ENCODE data around the gene ZNF385A.
"Not testable (repeated sequence)": the region's sequence is repeated elsewhere in the genome, so short reads cannot be mapped to it uniquely, and the experiment has no call there.

ZNF385A gene

DNA sequence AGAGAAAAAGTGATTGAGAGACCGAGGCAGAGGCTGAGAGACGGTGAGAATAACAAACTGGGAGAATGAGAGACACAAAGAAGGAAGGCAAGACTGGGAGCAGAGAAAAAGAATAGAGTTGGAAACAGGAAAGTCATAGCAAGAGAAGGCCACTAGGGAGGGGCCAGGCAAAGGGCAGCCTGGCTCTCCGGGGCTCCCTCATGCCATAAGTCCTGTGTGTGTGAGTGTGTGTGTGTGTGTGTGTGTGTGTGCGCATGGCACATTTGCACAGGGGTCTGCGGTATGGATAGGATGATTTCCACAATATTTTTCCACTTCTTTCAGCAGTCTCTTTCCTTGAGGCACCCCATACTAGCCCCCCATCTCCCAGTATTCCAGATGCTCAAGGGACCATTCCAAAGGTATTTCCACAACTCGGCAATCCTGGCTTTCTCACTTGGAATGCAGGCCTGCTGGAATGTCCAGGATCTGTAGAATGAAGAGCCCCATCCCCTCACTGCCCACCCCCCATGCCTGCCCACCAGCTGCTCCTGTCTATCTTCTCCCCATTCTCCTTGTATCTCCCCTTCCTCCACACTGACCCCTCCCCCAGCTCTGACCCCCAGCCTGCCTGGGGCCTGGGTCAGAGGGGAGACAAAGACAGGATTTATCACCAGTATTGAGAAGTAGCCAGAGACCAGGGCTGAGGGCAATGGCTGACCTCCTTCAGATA, 29.3 kb downstream of the ZNF385A start:
- no peak overlapping the region for H3K9ac ChIP-seq (ENCODE audit: low read length)
- H3K36me3 ChIP-seq (ENCODE audit: insufficient read depth, low read length): peaks cover 14% of the 10 kb centered on the region
- no peak for TF ChIP-seq EZH2 (IDR thresholded peaks at IDR 0.05; ENCODE audit: borderline replicate concordance, low read length)
- TF ChIP-seq, protein P1, sequence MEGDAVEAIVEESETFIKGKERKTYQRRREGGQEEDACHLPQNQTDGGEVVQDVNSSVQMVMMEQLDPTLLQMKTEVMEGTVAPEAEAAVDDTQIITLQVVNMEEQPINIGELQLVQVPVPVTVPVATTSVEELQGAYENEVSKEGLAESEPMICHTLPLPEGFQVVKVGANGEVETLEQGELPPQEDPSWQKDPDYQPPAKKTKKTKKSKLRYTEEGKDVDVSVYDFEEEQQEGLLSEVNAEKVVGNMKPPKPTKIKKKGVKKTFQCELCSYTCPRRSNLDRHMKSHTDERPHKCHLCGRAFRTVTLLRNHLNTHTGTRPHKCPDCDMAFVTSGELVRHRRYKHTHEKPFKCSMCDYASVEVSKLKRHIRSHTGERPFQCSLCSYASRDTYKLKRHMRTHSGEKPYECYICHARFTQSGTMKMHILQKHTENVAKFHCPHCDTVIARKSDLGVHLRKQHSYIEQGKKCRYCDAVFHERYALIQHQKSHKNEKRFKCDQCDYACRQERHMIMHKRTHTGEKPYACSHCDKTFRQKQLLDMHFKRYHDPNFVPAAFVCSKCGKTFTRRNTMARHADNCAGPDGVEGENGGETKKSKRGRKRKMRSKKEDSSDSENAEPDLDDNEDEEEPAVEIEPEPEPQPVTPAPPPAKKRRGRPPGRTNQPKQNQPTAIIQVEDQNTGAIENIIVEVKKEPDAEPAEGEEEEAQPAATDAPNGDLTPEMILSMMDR (IDR thresholded peaks at IDR 0.05; ENCODE audit: low read length): no peak
- H3K4me3 ChIP-seq (ENCODE audit: low read depth, low read length, poor library complexity, severe bottlenecking): no peak overlapping the region
- no peaks in the 10 kb centered on the region for H3K27me3 ChIP-seq (ENCODE audit: insufficient read depth, low read length)
- H2AFZ ChIP-seq (ENCODE audit: low read length): no peak overlapping the region
- no peaks in the 10 kb centered on the region for H3K79me2 ChIP-seq (ENCODE audit: insufficient read depth, low read length)
- no peak overlapping the region for H3K27ac ChIP-seq (ENCODE audit: low read depth, low read length, poor library complexity, severe bottlenecking)
- H3K9me3 ChIP-seq (ENCODE audit: low read length): no peaks in the 10 kb centered on the region
- no peak overlapping the region for H3K4me2 ChIP-seq (ENCODE audit: low read length)
- no peaks in the 10 kb centered on the region for H3K9me2 ChIP-seq (ENCODE audit: low read depth, low read length)
- peaks cover 30% of the 10 kb centered on the region for H3K4me1 ChIP-seq (ENCODE audit: insufficient read depth, low read length, severe bottlenecking)
- no peaks in the 10 kb centered on the region for H3F3A ChIP-seq (ENCODE audit: insufficient read depth, low read length)
- no peaks in the 10 kb centered on the region for H4K20me1 ChIP-seq (ENCODE audit: insufficient read depth, low read length)

DNA sequence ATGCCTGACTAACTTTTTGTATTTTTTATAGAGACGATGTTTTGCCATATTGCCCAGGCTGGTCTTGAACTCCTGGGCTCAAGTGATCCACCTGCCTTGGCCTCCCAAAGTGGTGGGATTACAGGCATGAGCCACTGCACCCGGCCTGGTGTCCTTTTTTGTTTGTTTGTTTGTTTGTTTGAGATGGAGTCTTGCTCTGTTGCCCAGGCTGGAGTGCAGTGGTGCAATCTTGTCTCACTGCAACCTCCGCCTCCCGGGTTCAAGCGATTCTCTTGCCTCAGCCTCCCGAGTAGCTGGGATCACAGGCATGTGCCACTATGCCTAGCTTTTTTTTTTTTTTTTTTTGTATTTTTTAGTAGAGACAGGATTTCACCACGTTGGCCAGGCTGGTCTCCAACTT, 30.3 kb downstream of the ZNF385A start:
- H3F3A ChIP-seq (ENCODE audit: insufficient read depth, low read length); H3K27ac ChIP-seq (ENCODE audit: low read depth, low read length, poor library complexity, severe bottlenecking); H3K4me3 ChIP-seq (ENCODE audit: low read depth, low read length, poor library complexity, severe bottlenecking); H3K79me2 ChIP-seq (ENCODE audit: insufficient read depth, low read length); H3K9ac ChIP-seq (ENCODE audit: low read length); H3K27me3 ChIP-seq (ENCODE audit: insufficient read depth, low read length); H3K9me3 ChIP-seq (ENCODE audit: low read length); H3K9me2 ChIP-seq (ENCODE audit: low read depth, low read length); H3K4me2 ChIP-seq (ENCODE audit: low read length); H2AFZ ChIP-seq (ENCODE audit: low read length); H4K20me1 ChIP-seq (ENCODE audit: insufficient read depth, low read length): not testable (repeated sequence)
- Histone ChIP-seq H3K36me3 (ENCODE audit: insufficient read depth, low read length) (peaks cover 24% of the 10 kb centered on the region), H3K4me1 (ENCODE audit: insufficient read depth, low read length, severe bottlenecking) (peaks cover 23% of the 10 kb centered on the region)

DNA sequence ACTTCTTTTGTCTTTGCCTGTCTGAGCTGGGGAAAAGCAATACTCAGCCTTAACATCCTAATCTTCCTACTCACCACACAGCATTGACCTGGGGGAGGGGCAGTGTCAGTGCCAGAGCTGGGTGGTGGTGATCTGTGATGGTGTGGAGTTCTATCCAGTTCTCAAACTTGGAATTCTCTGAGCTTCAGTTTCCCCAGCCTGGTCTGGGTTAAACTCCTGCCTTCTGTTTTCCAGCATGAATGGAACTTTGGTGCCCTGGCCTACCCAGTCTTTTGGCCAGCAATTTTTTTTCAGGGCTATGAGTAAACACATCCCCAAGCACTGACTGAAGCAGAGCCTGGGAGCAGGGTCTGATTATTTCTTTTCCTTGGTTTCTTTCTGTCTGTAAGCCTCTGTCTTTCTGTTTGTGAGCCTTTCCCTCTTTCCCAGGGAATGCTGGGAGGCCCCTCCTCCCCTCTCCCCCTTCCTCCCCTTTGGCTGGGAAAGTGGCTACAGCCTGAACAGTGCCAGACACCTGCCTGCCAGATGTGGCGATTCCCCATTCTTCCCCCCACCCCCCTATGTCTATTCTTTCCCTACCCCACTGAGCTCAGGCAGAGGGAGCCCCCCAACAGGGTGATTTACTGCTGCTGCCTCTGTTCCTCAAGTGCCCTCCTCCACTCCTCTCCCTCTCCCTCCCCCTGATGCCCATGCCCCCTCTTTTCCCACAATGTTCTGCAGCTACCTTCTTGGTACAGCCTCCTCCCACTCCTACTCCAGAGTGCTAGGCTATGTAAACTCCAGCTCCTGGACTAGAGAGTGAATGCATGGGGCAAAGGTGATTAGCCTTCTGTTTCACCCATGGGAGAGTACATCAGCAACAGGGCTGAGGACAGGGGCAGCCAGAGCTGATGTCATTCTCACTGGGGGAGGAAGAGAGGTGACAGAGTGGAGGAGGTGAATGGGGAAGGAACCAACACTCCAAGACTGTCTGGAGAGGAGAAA, 31.4 kb downstream of the ZNF385A start:
- no peak overlapping the region for H2AFZ ChIP-seq (ENCODE audit: low read length)
- no peaks in the 10 kb centered on the region for H4K20me1 ChIP-seq (ENCODE audit: insufficient read depth, low read length)
- no peak overlapping the region for H3K9ac ChIP-seq (ENCODE audit: low read length)
- no peaks in the 10 kb centered on the region for H3K9me3 ChIP-seq (ENCODE audit: low read length)
- TF ChIP-seq, protein P1 (IDR thresholded peaks at IDR 0.05; ENCODE audit: low read length): no peak
- no peaks in the 10 kb centered on the region for H3F3A ChIP-seq (ENCODE audit: insufficient read depth, low read length)
- no peaks in the 10 kb centered on the region for H3K9me2 ChIP-seq (ENCODE audit: low read depth, low read length)
- no peak overlapping the region for H3K27ac ChIP-seq (ENCODE audit: low read depth, low read length, poor library complexity, severe bottlenecking)
- H3K27me3 ChIP-seq (ENCODE audit: insufficient read depth, low read length): no peaks in the 10 kb centered on the region
- H3K36me3 ChIP-seq (ENCODE audit: insufficient read depth, low read length): peaks cover 30% of the 10 kb centered on the region
- no peak overlapping the region for H3K4me2 ChIP-seq (ENCODE audit: low read length)
- H3K79me2 ChIP-seq (ENCODE audit: insufficient read depth, low read length): no peaks in the 10 kb centered on the region
- no peak overlapping the region for H3K4me3 ChIP-seq (ENCODE audit: low read depth, low read length, poor library complexity, severe bottlenecking)
- peaks cover 16% of the 10 kb centered on the region for H3K4me1 ChIP-seq (ENCODE audit: insufficient read depth, low read length, severe bottlenecking)
